HG02981 (cell line): ENCODE data around the gene OR2L3.
"Not testable (repeated sequence)": the region's sequence is repeated elsewhere in the genome, so short reads cannot be mapped to it uniquely, and the experiment has no call there.

Experiments used
- ATAC-seq: cut with Tn5 transposase; IDR thresholded peaks from one replicate; pipeline ENCODE4 v1.9.1; 2021; ENCODE audit warnings: mild to moderate bottlenecking, moderate library complexity; ENCODE audit not compliant: unreplicated experiment

Gene OR2L3, protein sequence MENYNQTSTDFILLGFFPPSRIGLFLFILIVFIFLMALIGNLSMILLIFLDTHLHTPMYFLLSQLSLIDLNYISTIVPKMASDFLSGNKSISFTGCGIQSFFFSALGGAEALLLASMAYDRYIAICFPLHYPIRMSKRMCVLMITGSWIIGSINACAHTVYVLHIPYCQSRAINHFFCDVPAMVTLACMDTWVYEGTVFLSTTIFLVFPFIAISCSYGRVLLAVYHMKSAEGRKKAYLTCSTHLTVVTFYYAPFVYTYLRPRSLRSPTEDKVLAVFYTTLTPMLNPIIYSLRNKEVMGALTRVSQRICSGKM

DNA sequence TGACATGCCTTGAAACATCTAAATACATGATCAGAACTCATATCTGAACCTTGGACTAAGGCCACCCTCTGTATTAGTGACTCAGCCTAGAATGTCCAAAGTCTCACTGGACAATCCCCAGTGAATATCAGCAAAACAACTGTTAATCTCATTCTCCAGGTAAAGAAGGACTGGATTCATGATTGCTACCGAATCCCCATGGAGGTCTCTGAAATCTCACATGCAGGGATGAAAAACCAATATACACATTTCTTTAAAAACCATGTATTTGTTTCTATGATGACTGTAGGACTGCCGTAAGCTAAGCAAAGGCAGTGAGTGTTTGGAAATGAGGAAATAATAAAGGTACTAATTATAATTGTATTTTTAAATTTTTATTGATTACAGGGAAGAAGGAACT lies at the start of gene OR2L3:
Gene OR2L3 (plus strand): TSS at position 301 of the 400 bp plus-strand sequence. CDS start 13,846 bp downstream, outside the sequence.
- ATAC-seq: no peak

GRCh38 chr1:247998811-247999210 lies 47.8 kb upstream of the OR2L3 start:
- ATAC-seq: no peak

DNA sequence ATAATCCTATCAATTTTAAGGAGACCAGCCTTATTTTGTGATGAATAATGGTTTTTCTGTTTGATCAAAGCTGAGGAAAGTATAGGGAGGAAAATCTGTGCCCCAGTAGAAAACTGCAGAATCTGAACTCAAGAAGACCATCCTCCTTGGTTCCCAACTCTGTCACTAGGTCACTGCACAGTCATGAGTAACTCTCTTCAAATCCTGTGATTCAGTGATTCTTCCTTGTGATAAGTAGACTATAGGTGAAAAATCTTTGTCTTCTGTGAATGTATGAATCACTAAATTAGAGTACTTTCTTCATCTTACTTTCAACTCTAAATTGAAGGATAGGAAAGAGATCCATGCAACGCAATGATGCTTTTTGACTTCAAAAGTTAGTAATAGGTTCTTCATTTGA lies 46.5 kb upstream of the OR2L3 start:
- ATAC-seq: no peak

DNA sequence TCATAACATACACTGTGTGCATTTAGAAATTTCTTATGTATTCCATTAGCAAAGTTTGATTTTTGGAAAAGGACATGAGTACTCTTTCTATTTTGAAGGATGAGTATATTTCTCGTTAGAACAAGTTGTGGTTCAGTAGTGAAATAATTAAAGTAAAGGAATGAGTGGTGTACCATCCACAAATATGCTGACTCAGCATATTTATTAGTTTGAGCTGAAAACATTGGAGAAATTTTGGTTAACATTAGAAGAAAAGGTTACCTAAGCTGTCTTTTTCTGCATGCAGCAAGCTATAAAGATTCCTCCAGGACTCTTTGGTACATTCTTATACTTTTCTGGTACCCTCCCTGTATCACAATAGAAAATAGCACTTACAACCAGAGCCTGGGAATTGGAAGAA lies 38.9 kb upstream of the OR2L3 start:
- ATAC-seq: no peak

GRCh38 chr1:248009681-248010080 lies 37.0 kb upstream of the OR2L3 start:
- no peak for ATAC-seq

DNA sequence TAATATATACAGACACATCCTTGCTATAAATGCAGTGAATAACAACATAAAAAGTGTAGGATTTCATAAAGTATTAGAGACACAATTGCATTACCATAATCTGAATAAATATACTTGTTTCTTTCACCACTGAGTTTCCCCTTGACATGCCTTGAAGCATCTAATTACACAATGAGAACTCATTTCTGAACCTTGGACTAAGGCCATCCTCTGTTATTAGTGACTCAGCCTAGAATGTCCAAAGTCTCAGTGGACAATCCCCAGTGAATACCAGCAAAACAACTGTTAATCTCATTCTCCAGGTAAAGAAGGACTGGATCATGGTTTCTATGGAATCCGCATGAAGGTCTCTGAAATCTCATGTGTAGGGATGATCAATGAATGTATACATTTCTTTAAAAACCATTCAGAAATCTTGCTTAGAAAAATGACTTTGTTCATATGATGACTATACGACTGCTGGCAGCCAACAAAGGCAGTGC lies 33.4 kb upstream of the OR2L3 start, which contains the start of gene OR2L5:
Gene OR2L5 (plus strand): TSS at position 432 of the 482 bp plus-strand sequence. CDS start 8,288 bp downstream, outside the sequence.
- ATAC-seq: no peak

GRCh38 chr1:248015803-248016202 lies 30.8 kb upstream of the OR2L3 start:
- no peak for ATAC-seq

- no peak for ATAC-seq
Observed at GRCh38 chr1:248029770-248030169, 16.9 kb upstream of the OR2L3 start, which contains the start of gene OR2L2. Gene OR2L2 (plus strand): TSS chr1:248030070. CDS start chr1:248038268, 8,198 bp downstream.

DNA sequence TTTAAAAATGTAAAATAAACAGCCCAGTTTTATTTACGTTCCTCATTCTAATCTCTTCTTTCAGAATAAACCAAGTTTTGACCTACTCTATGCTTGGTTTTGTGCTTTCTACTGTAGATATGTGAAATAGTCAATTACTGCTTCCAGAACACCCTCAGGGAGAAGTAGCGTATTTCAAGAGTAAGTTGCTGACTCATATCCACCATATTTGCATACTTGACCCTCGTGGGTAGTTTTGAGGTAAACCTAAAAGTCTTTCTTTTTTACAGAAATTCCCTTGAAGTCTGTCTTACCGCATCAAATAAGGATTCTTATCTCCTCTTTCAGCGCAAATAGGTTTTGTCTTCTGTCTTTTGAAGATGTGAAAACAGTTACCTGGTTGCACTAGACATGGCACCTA lies 1.4 kb upstream of the OR2L3 start:
- ATAC-seq: no peak

GRCh38 chr1:248047008-248047407 lies 372 bp downstream of the OR2L3 start:
- ATAC-seq: no peak

- no peak for ATAC-seq
Observed at GRCh38 chr1:248054671-248055070, 8.0 kb downstream of the OR2L3 start.

GRCh38 chr1:248055261-248055660 lies 8.6 kb downstream of the OR2L3 start:
- no peak for ATAC-seq

- no peak for ATAC-seq
Observed at GRCh38 chr1:248065071-248065470, 18.4 kb downstream of the OR2L3 start.

- ATAC-seq: no peak
Observed at GRCh38 chr1:248065604-248066003, 19.0 kb downstream of the OR2L3 start.

- not testable (repeated sequence) for ATAC-seq
Observed at GRCh38 chr1:248083864-248084263, 37.2 kb downstream of the OR2L3 start.

- no peak for ATAC-seq
Observed at GRCh38 chr1:248094884-248095283, 48.2 kb downstream of the OR2L3 start, which contains the start of gene OR2L13. Gene OR2L13 (plus strand): TSS chr1:248095184. CDS start chr1:248099376, 4,192 bp downstream.

GRCh38 chr1:248098529-248098928 lies 51.9 kb downstream of the OR2L3 start:
- no peak for ATAC-seq

GRCh38 chr1:248102847-248103246 lies 56.2 kb downstream of the OR2L3 start:
- ATAC-seq: no peak

DNA sequence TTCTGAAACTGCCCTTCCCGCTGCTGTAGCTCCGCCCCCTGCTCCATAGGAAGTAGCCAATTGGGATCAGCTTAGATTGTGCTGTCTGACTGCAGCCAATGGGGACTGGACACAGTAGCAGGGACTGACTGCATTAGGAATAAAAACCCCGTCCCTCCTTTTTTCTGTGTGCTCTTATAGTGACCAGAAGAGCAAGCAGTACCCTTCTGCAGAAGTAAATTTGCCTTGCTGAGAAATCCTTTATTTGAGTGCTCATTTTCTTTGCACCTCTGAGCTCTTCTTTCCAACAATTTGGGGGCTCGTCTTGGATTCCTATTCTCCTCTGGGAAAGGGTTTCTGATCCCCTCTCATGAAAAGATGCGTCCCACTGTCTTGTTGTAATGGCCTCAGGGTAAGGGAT lies 64.5 kb downstream of the OR2L3 start:
- no peak for ATAC-seq
